ENCODE data around the gene RASGEF1B.

DNA sequence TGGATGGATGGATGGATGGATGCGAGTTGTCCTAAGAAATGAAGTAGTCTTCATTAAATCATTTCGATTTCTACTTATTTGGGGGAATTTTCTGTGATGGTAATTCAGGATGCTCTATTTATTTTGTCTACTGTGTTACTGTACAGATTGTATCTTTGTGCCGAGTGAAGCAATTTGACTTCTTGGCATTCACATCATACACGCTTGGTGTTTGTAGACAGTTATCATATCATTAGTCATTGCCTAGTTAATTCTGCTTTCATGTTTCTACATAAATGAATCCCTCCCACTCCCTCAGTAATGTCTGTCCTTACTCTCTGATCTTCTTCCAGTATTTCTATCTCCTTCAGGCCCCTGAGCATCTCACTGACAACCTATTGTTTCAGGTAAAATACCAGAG, 64.0 kb downstream of the RASGEF1B start:
- TF ChIP-seq, protein P1, sequence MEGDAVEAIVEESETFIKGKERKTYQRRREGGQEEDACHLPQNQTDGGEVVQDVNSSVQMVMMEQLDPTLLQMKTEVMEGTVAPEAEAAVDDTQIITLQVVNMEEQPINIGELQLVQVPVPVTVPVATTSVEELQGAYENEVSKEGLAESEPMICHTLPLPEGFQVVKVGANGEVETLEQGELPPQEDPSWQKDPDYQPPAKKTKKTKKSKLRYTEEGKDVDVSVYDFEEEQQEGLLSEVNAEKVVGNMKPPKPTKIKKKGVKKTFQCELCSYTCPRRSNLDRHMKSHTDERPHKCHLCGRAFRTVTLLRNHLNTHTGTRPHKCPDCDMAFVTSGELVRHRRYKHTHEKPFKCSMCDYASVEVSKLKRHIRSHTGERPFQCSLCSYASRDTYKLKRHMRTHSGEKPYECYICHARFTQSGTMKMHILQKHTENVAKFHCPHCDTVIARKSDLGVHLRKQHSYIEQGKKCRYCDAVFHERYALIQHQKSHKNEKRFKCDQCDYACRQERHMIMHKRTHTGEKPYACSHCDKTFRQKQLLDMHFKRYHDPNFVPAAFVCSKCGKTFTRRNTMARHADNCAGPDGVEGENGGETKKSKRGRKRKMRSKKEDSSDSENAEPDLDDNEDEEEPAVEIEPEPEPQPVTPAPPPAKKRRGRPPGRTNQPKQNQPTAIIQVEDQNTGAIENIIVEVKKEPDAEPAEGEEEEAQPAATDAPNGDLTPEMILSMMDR (IDR thresholded peaks at IDR 0.05) = no peak
- TF ChIP-seq POLR2AphosphoS5 (IDR thresholded peaks at IDR 0.05) = no peak

All from esophagus muscularis mucosa (tissue), 3 donors.